ENCODE measurements around the gene THRB.

Gene THRB

GRCh38 chr3:24385012-24385615 is 109.5 kb downstream of the THRB start:
- DNase-seq (ENCODE audit: extremely low read depth in 1 of 2, low read depth in 1 of 2): no peak

DNA sequence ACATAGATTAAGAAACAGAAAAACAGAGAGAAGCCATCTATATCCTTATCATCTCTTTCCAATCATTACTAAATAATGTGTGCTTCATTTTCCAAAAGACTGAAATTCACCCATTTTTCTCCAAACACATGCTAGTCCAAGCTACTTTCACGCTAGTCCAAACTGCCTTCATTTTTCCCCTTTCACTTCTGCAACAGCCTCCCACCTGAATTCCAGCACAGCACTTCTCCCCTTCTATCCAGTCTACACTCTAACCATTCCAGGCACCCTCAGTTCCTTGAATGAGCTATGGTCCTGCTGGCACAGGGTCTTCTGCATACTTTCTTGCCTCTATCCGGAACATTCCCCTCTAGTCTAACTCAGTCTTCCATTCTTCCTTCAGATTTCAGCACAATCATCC is 112.0 kb downstream of the THRB start:
- DNase-seq (ENCODE audit: extremely low read depth in 1 of 2, low read depth in 1 of 2): no peak

- no peak for DNase-seq (ENCODE audit: extremely low read depth in 1 of 2, low read depth in 1 of 2)
Measured at GRCh38 chr3:24379936-24380335, 114.7 kb downstream of the THRB start.

DNA sequence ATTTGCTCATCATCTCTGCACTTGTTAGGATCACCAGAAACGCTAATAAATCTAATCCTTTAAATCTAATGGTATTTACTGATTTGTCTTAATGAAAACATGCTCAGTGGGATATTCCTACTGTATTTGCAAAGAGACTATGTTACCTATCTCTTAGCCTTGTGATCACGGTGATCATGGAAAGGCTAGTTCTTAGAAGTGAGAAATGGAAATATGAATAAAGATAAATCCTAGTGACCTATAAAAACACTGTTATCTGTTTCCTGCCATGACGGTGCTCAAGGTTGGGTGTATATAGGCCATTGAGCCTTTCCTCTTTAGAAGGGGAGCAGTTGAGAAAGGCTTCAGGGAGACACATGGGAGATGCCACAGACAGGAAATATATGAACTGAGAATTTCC is 116.3 kb downstream of the THRB start:
- no peak for DNase-seq (ENCODE audit: extremely low read depth in 1 of 2, low read depth in 1 of 2)

GRCh38 chr3:24377218-24377993 is 117.2 kb downstream of the THRB start:
- DNase-seq (ENCODE audit: extremely low read depth in 1 of 2, low read depth in 1 of 2): no peak

- no peak for DNase-seq (ENCODE audit: extremely low read depth in 1 of 2, low read depth in 1 of 2)
Measured at GRCh38 chr3:24375947-24376384, 118.7 kb downstream of the THRB start.

DNA sequence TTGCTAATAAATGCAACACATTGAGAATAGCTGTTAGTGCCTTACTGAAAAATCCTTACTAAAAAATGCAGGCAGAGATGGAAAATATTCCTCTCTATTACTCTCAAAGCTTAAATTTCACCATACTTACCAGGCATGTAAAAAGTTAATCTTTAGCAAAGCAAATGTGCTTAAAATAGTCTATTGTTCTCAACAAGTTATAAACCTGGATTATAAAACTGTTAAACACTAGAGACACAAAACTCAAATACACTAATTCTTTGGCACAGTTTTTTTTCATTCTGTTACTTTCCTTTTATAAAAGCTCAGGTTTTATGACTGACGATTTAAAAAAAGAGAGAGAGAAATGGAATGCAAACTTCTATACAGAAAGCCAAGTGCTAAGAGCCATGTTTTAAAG is 119.8 kb downstream of the THRB start:
- DNase-seq (ENCODE audit: extremely low read depth in 1 of 2, low read depth in 1 of 2): no peak

GRCh38 chr3:24373198-24373959 is 121.3 kb downstream of the THRB start:
- no peak for DNase-seq (ENCODE audit: extremely low read depth in 1 of 2, low read depth in 1 of 2)

DNA sequence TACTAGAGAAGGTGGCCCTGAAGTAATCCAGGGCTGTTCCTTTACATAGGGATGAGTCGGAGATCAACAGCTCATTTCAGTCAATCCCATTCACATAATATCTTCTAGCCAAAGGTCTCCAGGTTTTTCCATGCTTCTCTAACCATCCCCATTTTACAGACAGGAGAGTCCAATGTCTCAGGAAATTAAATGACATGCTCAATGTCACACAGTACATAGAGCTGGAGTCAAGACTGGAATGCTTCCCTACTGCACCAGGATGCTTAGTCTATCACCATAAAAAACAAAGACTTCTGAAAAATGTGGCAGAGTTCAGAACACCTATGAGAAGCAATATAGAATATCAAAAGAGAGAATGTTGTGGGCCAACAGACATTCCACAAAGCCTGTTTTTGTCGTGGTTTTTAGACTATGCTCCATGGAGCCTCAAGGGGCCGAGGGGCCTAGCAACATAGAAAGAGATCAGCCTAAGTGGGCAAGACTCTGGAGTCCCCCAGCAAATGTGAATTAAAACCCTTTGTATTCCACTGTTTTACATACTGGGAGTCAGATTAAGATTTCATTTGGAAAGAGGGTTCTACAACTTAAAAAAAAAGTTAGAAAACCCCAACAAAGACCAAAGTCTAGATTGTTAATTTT is 122.0 kb downstream of the THRB start:
- no peak for DNase-seq (ENCODE audit: extremely low read depth in 1 of 2, low read depth in 1 of 2)

DNA sequence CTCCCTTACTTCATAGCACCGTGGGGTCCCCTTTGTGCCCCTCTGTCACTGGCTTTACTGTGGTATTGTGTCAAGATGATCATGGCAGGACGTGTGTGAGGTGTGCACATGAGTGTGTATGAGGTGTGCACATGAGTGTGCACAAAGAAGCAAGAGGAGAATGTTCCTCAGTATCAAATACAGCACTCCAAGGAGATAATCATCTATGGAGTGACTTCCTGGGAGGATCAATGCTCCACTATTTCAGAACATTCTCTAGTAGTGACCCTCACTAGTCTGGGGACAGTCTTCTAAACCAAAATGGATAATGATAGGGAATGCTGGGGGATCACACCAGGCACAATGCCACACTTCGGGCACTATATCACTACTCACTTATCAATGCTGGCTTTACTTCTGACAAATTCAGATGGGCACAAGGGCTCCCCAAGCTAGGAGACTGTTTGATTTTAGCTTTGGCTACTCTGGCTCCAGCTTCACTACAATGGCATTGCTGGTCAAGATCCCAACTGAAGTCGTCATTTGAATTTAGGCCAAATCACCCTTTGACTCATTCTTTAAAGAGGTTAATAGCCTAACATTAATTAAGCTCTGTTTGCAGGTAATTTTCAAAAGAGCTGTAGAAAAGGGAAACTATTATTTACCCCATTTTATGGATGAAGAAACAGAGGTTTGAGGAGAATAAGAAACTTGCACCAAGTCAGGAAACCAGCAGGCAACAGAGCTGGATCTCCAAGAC is 124.1 kb downstream of the THRB start:
- DNase-seq (ENCODE audit: extremely low read depth in 1 of 2, low read depth in 1 of 2): no peak

DNA sequence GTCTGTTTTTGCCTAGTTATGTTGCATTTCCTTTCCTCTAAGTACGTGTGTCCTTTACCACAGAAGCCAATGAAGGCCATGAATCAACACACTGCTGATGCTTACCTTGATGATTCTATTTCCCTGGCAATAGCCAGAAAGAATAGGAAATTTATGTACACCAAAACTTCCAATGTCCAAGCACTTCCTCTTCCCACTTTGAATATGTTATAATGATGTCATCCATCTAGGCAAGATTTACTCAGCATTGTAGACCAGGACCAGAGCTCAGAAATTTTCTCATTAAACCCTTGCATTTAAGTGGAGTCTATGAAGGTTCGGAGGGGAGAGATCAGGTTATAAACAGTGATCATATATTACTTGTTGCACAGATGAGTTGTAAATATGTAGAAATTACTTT is 126.0 kb downstream of the THRB start:
- DNase-seq (ENCODE audit: extremely low read depth in 1 of 2, low read depth in 1 of 2): no peak

- no peak for DNase-seq (ENCODE audit: extremely low read depth in 1 of 2, low read depth in 1 of 2)
Measured at GRCh38 chr3:24367664-24368264, 126.9 kb downstream of the THRB start.

- DNase-seq (ENCODE audit: extremely low read depth in 1 of 2, low read depth in 1 of 2): no peak
Measured at GRCh38 chr3:24367216-24367615, 127.4 kb downstream of the THRB start.

GRCh38 chr3:24365168-24365567 is 129.5 kb downstream of the THRB start:
- no peak for DNase-seq (ENCODE audit: extremely low read depth in 1 of 2, low read depth in 1 of 2)

DNA sequence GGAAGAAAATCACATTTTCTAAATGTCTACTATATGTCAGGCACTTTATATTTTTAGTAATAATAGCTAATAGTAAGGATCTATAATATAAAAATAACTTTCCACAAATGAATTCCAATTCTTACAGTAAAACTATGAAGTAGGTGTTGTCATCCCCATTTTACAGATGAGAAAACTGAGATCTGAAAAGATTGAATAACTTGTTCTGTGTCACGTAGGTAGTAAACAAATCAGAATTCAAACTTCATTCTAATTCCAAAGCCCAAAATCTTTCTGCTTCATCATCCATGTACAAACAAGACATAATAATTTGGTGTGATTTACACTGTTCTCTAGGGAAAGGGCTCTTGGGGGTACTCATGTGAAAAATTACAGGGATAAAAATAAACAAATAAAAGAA is 130.3 kb downstream of the THRB start:
- DNase-seq (ENCODE audit: extremely low read depth in 1 of 2, low read depth in 1 of 2): no peak

DNA sequence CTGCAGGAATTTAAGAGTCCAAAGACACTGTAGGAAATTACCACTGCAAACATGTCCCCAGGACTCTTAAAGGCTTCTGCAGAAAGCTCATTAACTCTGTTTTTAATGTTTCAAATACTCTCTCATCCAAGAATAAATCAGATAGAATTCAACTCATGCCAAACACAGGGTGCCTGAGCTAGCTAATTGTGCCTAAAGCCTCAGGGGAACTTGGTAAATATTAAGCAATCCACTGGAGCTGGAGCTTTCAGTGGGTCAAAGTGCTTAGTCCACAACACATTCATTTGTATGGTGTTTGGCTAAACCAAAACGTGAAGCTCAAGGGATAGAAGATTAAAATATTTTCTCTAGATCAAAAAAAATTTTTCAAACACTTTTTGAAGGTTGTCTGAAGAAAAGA is 131.4 kb downstream of the THRB start:
- no peak for DNase-seq (ENCODE audit: extremely low read depth in 1 of 2, low read depth in 1 of 2)

DNA sequence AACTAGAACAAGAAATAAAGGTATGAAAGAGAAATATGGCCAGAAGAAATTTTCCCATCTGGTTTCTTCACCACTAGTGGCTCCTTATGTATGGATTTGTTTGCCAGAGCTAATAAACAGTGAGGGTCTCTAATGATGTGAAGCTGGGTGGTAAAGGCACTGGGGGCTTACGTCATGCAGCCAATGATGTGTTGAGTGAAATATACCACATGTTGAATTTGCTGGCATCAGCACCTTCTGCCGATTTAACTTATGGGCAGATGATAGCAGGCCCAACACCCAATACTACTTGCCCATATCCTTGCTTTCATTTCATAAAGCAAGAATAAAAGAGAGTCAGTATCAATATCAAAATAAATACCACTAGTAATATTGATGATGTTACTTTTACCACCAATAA is 133.0 kb downstream of the THRB start:
- no peak for DNase-seq (ENCODE audit: extremely low read depth in 1 of 2, low read depth in 1 of 2)

DNA sequence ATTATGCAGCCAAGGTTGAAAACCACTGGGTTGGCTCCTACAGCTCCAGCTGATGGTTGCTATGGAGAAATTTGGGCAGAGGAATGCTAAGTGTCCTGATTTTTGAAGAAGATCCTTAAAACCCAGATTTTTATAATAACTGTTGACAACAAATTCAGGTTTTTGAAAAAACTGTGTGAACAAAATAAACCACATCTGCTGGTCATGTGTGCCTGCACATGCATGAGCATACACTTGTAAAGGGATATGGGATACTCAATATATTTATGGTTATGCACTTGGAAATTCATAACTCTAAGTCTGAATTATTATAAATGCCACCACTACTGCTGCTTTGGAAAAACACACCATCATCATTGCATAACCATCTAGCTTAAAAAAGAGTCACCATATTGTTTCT is 133.7 kb downstream of the THRB start:
- no peak for DNase-seq (ENCODE audit: extremely low read depth in 1 of 2, low read depth in 1 of 2)

- no peak for DNase-seq (ENCODE audit: extremely low read depth in 1 of 2, low read depth in 1 of 2)
Measured at GRCh38 chr3:24359645-24360462, 134.8 kb downstream of the THRB start.

DNA sequence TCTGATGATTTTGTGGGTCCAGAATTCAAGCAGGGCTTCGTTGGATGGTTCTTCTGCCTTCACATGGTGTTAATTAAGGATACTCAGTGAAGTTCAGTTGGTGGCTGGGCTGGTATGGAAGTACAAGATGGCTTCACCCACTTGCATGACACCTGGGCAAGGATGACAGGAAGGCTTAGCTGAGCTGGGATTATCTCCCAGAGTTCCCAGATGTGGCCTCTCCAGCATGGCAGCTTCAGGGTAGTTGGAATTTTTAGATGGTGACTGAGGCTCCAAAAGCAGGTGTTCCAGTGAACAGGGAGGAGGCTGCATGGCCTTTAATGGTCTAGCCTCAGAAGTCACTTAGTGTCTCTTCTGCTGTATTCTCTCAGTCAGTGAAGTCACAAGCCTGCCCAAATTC is 135.5 kb downstream of the THRB start:
- no peak for DNase-seq (ENCODE audit: extremely low read depth in 1 of 2, low read depth in 1 of 2)
